Nephron progenitor cell (in vitro differentiated cells): Measurements from ENCODE around the gene PLA2G4C.

Experiments
- DNase-seq: peaks from one replicate; pipeline ENCODE4 v3.0.0; 2021
- H3K27ac Mint-ChIP-seq: 2 replicates; pipeline ENCODE4 v1.8.0; 2021; ENCODE audit warnings: mild to moderate bottlenecking, moderate library complexity, mixed read lengths
- H3K27me3 Mint-ChIP-seq: 2 replicates; pipeline ENCODE4 v1.8.0; 2021; ENCODE audit warnings: mild to moderate bottlenecking, low read depth, mixed read lengths; ENCODE audit not compliant: poor library complexity
- H3K36me3 Mint-ChIP-seq: 2 replicates; pipeline ENCODE4 v1.8.0; 2021; ENCODE audit warnings: low read depth, mixed read lengths
- H3K4me1 Mint-ChIP-seq: 2 replicates; pipeline ENCODE4 v1.8.0; 2021; ENCODE audit warnings: mixed read lengths
- H3K4me3 Mint-ChIP-seq: 2 replicates; pipeline ENCODE4 v1.8.0; 2021; ENCODE audit warnings: mild to moderate bottlenecking, moderate library complexity, mixed read lengths
- H3K9me3 Mint-ChIP-seq: 2 replicates; pipeline ENCODE4 v1.8.0; 2021; ENCODE audit warnings: mild to moderate bottlenecking, moderate library complexity, mixed read lengths
- CTCF ChIP-seq: fragments of 200-600 bp; sonication (generic); IDR thresholded peaks from 2 replicates; pipeline ENCODE4 v1.5.0; 2021; ENCODE audit warnings: antibody characterized with exemption

Gene PLA2G4C

GRCh38 chr19:48053076-48053475, 57.5 kb downstream of the PLA2G4C start:
- no peak for TF ChIP-seq CTCF
- DNase-seq: no peak
- H3K4me3 Mint-ChIP-seq: no peak overlapping the region
- H3K4me1 Mint-ChIP-seq: no peaks in the 10 kb centered on the region
- H3K36me3 Mint-ChIP-seq: no peaks in the 10 kb centered on the region
- H3K9me3 Mint-ChIP-seq: peaks cover 28% of the 10 kb centered on the region
- H3K27me3 Mint-ChIP-seq: peaks cover 10% of the 10 kb centered on the region
- H3K27ac Mint-ChIP-seq: no peak overlapping the region

DNA sequence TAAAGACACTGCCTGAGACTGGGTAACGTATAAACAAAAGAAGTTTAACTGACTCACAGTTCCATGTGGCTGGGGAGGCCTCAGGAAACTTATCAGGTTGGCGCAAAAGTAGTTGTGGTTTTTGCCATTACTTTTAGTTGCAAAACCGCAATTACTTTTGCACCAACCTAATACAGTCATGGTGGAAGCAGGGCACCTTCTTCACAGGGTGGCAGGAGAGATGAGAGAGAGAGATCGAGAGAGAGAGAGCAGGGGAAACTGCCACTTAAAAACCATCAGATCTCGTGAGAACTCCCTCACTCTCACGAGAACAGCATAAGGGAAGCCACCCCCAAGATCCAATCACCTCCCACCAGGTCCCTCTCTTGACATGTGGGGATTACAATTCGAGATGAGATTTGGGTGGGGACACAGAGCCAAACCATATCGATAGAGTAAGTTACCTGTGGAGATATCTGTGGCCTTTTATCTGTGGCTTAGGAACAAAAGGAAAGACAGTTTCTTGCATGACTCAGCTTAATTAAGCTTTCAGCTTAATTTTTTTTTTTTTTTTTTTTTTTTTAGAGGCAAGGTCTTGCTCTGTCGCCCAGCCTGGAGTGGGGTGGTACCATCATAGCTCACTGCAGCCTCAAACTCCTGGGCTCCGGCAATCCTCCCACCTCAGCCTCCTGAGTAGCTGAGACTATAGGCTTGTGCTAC, 59.1 kb downstream of the PLA2G4C start:
- Mint-ChIP-seq H3K4me1 (no peaks in the 10 kb centered on the region), H3K9me3 (peaks cover 31% of the 10 kb centered on the region), H3K27ac (no peak overlapping the region), H3K4me3 (no peak overlapping the region), H3K36me3 (no peaks in the 10 kb centered on the region), H3K27me3 (peaks cover 10% of the 10 kb centered on the region)
- no peak for TF ChIP-seq CTCF
- DNase-seq: no peak

GRCh38 chr19:48044561-48044960, 66.1 kb downstream of the PLA2G4C start:
- Mint-ChIP-seq H3K4me1 (no peaks in the 10 kb centered on the region), H3K36me3 (no peaks in the 10 kb centered on the region), H3K9me3 (peaks cover 41% of the 10 kb centered on the region), H3K27ac (no peak overlapping the region), H3K27me3 (peaks cover 29% of the 10 kb centered on the region), H3K4me3 (no peak overlapping the region)
- no peak for TF ChIP-seq CTCF
- DNase-seq: no peak

- H3K4me3 Mint-ChIP-seq: no peak within 1 kb of the TSS
- no peak for TF ChIP-seq CTCF
- peaks cover 34% of the 10 kb centered on the region for H3K27me3 Mint-ChIP-seq
- no peak within 1 kb of the TSS for H3K27ac Mint-ChIP-seq
- no peak for DNase-seq
- H3K4me1 Mint-ChIP-seq: no peaks in the 10 kb centered on the region
- H3K9me3 Mint-ChIP-seq: peaks cover 38% of the 10 kb centered on the region
- H3K36me3 Mint-ChIP-seq: no peaks in the 10 kb centered on the region
Measured at GRCh38 chr19:48043675-48044258, 66.8 kb downstream of the PLA2G4C start, which contains the start of gene CABP5. CABP5 (minus strand) TSS chr19:48044079; CDS start chr19:48043922, 157 bp downstream.

- H3K27me3 Mint-ChIP-seq: peaks cover 34% of the 10 kb centered on the region
- no peaks in the 10 kb centered on the region for H3K4me1 Mint-ChIP-seq
- no peak for TF ChIP-seq CTCF
- no peak overlapping the region for H3K27ac Mint-ChIP-seq
- H3K9me3 Mint-ChIP-seq: peaks cover 32% of the 10 kb centered on the region
- H3K36me3 Mint-ChIP-seq: no peaks in the 10 kb centered on the region
- no peak for DNase-seq
- H3K4me3 Mint-ChIP-seq: no peak overlapping the region
Measured at GRCh38 chr19:48041877-48042580, 68.6 kb downstream of the PLA2G4C start.
